HFFc6 (cell line): Measurements from ENCODE around the gene MT1X. TPM values are rescaled to one million over a fixed set of nuclear protein-coding genes. Genes with fewer than 3 reads are reported as not detected.

Source experiments
- DNase-seq: peaks from one replicate; pipeline ENCODE4 v3.0.0-alpha.2; 2018
- H3K27ac Mint-ChIP-seq: 2 replicates; pipeline ENCODE4 v1.8.0; 2020; ENCODE audit warnings: mild to moderate bottlenecking, mixed read lengths
- H3K27me3 Mint-ChIP-seq: 2 replicates; pipeline ENCODE4 v1.8.0; 2021; ENCODE audit warnings: mild to moderate bottlenecking, moderate library complexity, mixed read lengths; ENCODE audit not compliant: insufficient read depth
- H3K36me3 Mint-ChIP-seq: 2 replicates; pipeline ENCODE4 v1.8.0; 2021; ENCODE audit warnings: low read depth, mixed read lengths
- H3K4me1 Mint-ChIP-seq: 2 replicates; pipeline ENCODE4 v1.8.0; 2020; ENCODE audit warnings: low read depth, mixed read lengths
- H3K4me3 Mint-ChIP-seq: 2 replicates; pipeline ENCODE4 v1.8.0; 2020; ENCODE audit warnings: mild to moderate bottlenecking, moderate library complexity, mixed read lengths
- H3K9me3 Mint-ChIP-seq: 2 replicates; pipeline ENCODE4 v1.8.0; 2020; ENCODE audit warnings: mild to moderate bottlenecking, mixed read lengths
- CTCF ChIP-seq: fragments of 200-600 bp; sonication (generic); IDR thresholded peaks from 2 replicates; pipeline ENCODE4 v1.5.0; 2021; ENCODE audit warnings: antibody characterized with exemption, mild to moderate bottlenecking
- total RNA-seq, 6 experiments: library from RNA; stranded (reverse); fragmentation: NEBNext Ultra II Directional; extraction: Animal tissue kit (Norgen Biotek cat#: 25700); gene quantifications; 2 replicates in 1 of 6; 3 replicates in 5 of 6; pipeline ENCODE4 v1.2.3, GENCODE V29; 2021

The MT1X gene
- total RNA-seq, 6 experiments from 2014 or later = 28.0 to 38.7 (median 33.3) TPM

- no peak for TF ChIP-seq CTCF
- Mint-ChIP-seq H3K9me3 (peaks cover 12% of the 10 kb centered on the region), H3K4me1 (peaks cover 35% of the 10 kb centered on the region), H3K4me3 (no peak overlapping the region), H3K27me3 (no peaks in the 10 kb centered on the region; the same call in none of the 2 replicates), H3K36me3 (peaks cover 7% of the 10 kb centered on the region), H3K27ac (no peak overlapping the region)
- DNase-seq = no peak
Measured at GRCh38 chr16:56684256-56684925, 2.1 kb downstream of the MT1X start.

GRCh38 chr16:56684926-56685590 is 2.8 kb downstream of the MT1X start:
- Mint-ChIP-seq H3K9me3 (peaks cover 12% of the 10 kb centered on the region), H3K4me3 (no peak overlapping the region), H3K36me3 (peaks cover 7% of the 10 kb centered on the region), H3K4me1 (peaks cover 41% of the 10 kb centered on the region), H3K27ac (no peak overlapping the region), H3K27me3 (no peaks in the 10 kb centered on the region; the same call in none of the 2 replicates)
- TF ChIP-seq CTCF = no peak
- no peak for DNase-seq

- Mint-ChIP-seq H3K9me3 (peaks cover 12% of the 10 kb centered on the region), H3K27ac (no peak overlapping the region), H3K4me3 (no peak overlapping the region), H3K27me3 (no peaks in the 10 kb centered on the region; the same call in none of the 2 replicates), H3K4me1 (peaks cover 40% of the 10 kb centered on the region), H3K36me3 (peaks cover 7% of the 10 kb centered on the region)
- no peak for DNase-seq
- TF ChIP-seq CTCF = no peak
Measured at GRCh38 chr16:56686758-56687157, 4.5 kb downstream of the MT1X start.

GRCh38 chr16:56688762-56689161 is 6.5 kb downstream of the MT1X start:
- no peak for TF ChIP-seq CTCF
- Mint-ChIP-seq H3K4me1 (peaks cover 30% of the 10 kb centered on the region), H3K27me3 (no peaks in the 10 kb centered on the region; the same call in none of the 2 replicates), H3K27ac (no peak overlapping the region), H3K9me3 (peaks cover 12% of the 10 kb centered on the region), H3K36me3 (peaks cover 7% of the 10 kb centered on the region), H3K4me3 (no peak overlapping the region)
- no peak for DNase-seq

GRCh38 chr16:56689171-56689570 is 6.9 kb downstream of the MT1X start:
- H3K36me3 Mint-ChIP-seq = peaks cover 7% of the 10 kb centered on the region
- no peak overlapping the region for H3K27ac Mint-ChIP-seq
- peak; percentile 3 for DNase-seq

More at GRCh38 chr16:56689171-56689570, 6.9 kb downstream of the MT1X start:
- H3K4me3 Mint-ChIP-seq = no peak overlapping the region
- TF ChIP-seq CTCF = no peak
- peaks cover 12% of the 10 kb centered on the region for H3K9me3 Mint-ChIP-seq
- peaks cover 26% of the 10 kb centered on the region for H3K4me1 Mint-ChIP-seq
- H3K27me3 Mint-ChIP-seq = peaks cover 2% of the 10 kb centered on the region
